Endodermal cell (in vitro differentiated cells): Measurements from ENCODE around the gene KIRREL3. TPM values are rescaled to one million over a fixed set of nuclear protein-coding genes. Genes with fewer than 3 reads are reported as not detected.

ENCODE experiments used
- DNase-seq: peaks from one replicate; pipeline ENCODE4 v3.0.0-alpha.2; 2017
- H3K27ac ChIP-seq: 2 replicates; pipeline ENCODE4 v1.5.1; 2013; ENCODE audit warnings: mild to moderate bottlenecking, low read depth, low read length, moderate library complexity
- H3K27me3 ChIP-seq: 2 replicates; pipeline ENCODE4 v1.6.1; 2013; ENCODE audit warnings: mild to moderate bottlenecking, low read length, moderate library complexity; ENCODE audit not compliant: insufficient read depth, control insufficient read depth, poor library complexity, severe bottlenecking
- H3K36me3 ChIP-seq: 2 replicates; pipeline ENCODE4 v1.7.0; 2013; ENCODE audit warnings: mild to moderate bottlenecking, low read length, moderate library complexity; ENCODE audit not compliant: control insufficient read depth, insufficient read depth
- H3K4me1 ChIP-seq: one replicate; pipeline ENCODE4 v1.7.0; 2013; ENCODE audit warnings: low read length; ENCODE audit not compliant: control insufficient read depth, insufficient read depth
- H3K4me3 ChIP-seq: 2 replicates; pipeline ENCODE4 v1.5.1; 2013; ENCODE audit warnings: mild to moderate bottlenecking, low read length, moderate library complexity
- H3K9ac ChIP-seq: 2 replicates; pipeline ENCODE4 v1.6.1; 2013; ENCODE audit warnings: mild to moderate bottlenecking, low read length, moderate library complexity; ENCODE audit not compliant: poor library complexity, severe bottlenecking; ENCODE audit errors: extremely low read depth
- H3K9me3 ChIP-seq: 2 replicates; pipeline ENCODE4 v1.6.1; 2013; ENCODE audit warnings: mild to moderate bottlenecking, low read length, moderate library complexity; ENCODE audit not compliant: control insufficient read depth
- H3K27ac Mint-ChIP-seq: 2 replicates; pipeline ENCODE4 v1.8.0; 2020; ENCODE audit warnings: mixed read lengths
- H3K27me3 Mint-ChIP-seq: 2 replicates; pipeline ENCODE4 v1.8.0; 2021; ENCODE audit warnings: mild to moderate bottlenecking, mixed read lengths; ENCODE audit not compliant: insufficient read depth
- H3K36me3 Mint-ChIP-seq: 2 replicates; pipeline ENCODE4 v1.8.0; 2020; ENCODE audit warnings: low read depth, mixed read lengths
- H3K4me1 Mint-ChIP-seq: 2 replicates; pipeline ENCODE4 v1.8.0; 2020; ENCODE audit warnings: mixed read lengths
- H3K4me3 Mint-ChIP-seq: 2 replicates; pipeline ENCODE4 v1.8.0; 2020; ENCODE audit warnings: mild to moderate bottlenecking, moderate library complexity, mixed read lengths
- H3K9me3 Mint-ChIP-seq: 2 replicates; pipeline ENCODE4 v1.8.0; 2020; ENCODE audit warnings: mild to moderate bottlenecking, mixed read lengths
- CTCF ChIP-seq: fragments of 200-600 bp; sonication (generic); conservative IDR thresholded peaks from 2 replicates; pipeline ENCODE4 v1.5.0; 2021; ENCODE audit warnings: antibody characterized with exemption, mild to moderate bottlenecking
- WGBS, 2 experiments: methylation state at CpG; one replicate each; pipeline versions ENCODE4 v1.1.5 to v1.1.7; 2013; ENCODE audit warnings: missing lambda C conversion rate in 2 of 2, mixed read lengths in 1 of 2; ENCODE audit not compliant: insufficient coverage in 1 of 2, insufficient read length in 1 of 2; 5-methylcytosine and 5-hydroxymethylcytosine counted together
- total RNA-seq, 2 donors: library from RNA; stranded (reverse); fragmentation: NEBNext Ultra II Directional in 1 of 2; extraction: Animal tissue kit (Norgen Biotek cat#: 25700) in 1 of 2; gene quantifications; 2 replicates in 1 of 2; 3 replicates in 1 of 2; pipeline ENCODE4 v1.2.1, GENCODE V29; 2021

Gene KIRREL3
- total RNA-seq, 2 donors from 2014 or later: 1.1 to 1.4 TPM

DNA sequence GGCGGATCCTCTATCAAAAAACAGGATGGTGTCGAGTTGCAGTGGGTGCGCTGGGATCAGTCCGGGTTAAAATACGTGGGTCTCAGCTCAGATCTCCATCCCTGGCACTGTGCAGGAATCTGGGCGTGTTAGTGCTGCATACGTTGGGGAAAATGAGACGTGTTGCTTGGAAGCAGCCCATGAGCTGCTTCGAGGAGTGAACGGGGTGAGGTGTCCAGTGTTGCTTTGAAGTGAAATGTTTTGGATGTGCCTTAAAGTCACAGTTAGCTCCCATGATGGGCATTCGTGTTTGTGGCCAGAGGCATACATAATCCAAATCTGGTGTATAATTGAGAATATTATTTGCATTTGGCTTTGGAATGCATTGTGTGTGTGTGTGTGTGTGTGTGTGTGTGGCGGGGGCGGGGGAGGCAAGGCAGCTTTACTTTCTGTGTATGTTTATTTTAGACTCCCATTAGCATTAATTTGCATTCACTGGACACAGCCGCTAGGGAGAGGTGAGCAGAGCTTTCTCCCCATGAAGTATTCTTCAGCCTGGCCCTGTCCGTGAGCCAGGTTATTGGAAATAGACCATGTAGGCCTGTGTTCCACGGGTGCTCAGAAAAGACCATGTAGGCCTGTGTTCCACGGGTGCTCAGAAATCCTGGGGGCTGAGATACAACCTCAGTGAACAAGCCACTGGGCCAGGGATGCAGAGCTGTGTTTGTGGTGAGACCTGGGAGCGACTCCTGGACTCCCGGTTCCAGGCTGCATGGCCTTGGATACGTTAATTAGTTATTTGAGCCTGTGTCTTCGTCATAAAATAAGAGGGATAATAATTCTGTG is 510.5 kb downstream of the KIRREL3 start:
- Histone ChIP-seq H3K27me3 (no peaks in the 10 kb centered on the region), H3K4me3 (no peak overlapping the region), H3K9me3 (no peaks in the 10 kb centered on the region), H3K4me1 (peaks cover 6% of the 10 kb centered on the region), H3K9ac (no peak overlapping the region), H3K27ac (no peak overlapping the region), H3K36me3 (no peaks in the 10 kb centered on the region)
- H3K27ac Mint-ChIP-seq: no peak overlapping the region
- 87 to 88% methylated on average over 18 to 21 of the region's 21 CpGs for WGBS, 2 experiments
- no peak for TF ChIP-seq CTCF
- no peaks in the 10 kb centered on the region for H3K9me3 Mint-ChIP-seq
- H3K4me1 Mint-ChIP-seq: peaks cover 34% of the 10 kb centered on the region
- H3K36me3 Mint-ChIP-seq: no peaks in the 10 kb centered on the region
- peaks cover 2% of the 10 kb centered on the region for H3K27me3 Mint-ChIP-seq
- no peak overlapping the region for H3K4me3 Mint-ChIP-seq
- peak; percentile 36 for DNase-seq

- H3K4me3 Mint-ChIP-seq: no peak overlapping the region
- no peak overlapping the region for H3K27ac Mint-ChIP-seq
Observed at GRCh38 chr11:126488591-126489370, 511.8 kb downstream of the KIRREL3 start.

GRCh38 chr11:126487711-126488110 is 512.9 kb downstream of the KIRREL3 start:
- H3K4me3 Mint-ChIP-seq: no peak overlapping the region
- H3K4me1 ChIP-seq: peaks cover 6% of the 10 kb centered on the region
- H3K27me3 ChIP-seq: no peaks in the 10 kb centered on the region
- H3K27ac Mint-ChIP-seq: no peak overlapping the region
- no peaks in the 10 kb centered on the region for H3K36me3 Mint-ChIP-seq
- H3K27me3 Mint-ChIP-seq: peaks cover under 1% of the 10 kb centered on the region
- WGBS, 2 experiments: 65 to 87% methylated on average over 6 to 8 of the region's 8 CpGs
- H3K27ac ChIP-seq: no peak overlapping the region
- H3K4me3 ChIP-seq: no peak overlapping the region
- H3K9me3 Mint-ChIP-seq: no peaks in the 10 kb centered on the region
- H3K4me1 Mint-ChIP-seq: peaks cover 48% of the 10 kb centered on the region
- H3K36me3 ChIP-seq: no peaks in the 10 kb centered on the region
- no peak for TF ChIP-seq CTCF
- DNase-seq: peak; percentile 54
- no peak overlapping the region for H3K9ac ChIP-seq
- no peaks in the 10 kb centered on the region for H3K9me3 ChIP-seq

More at GRCh38 chr11:126488591-126489370, 511.8 kb downstream of the KIRREL3 start:
- H3K9me3 Mint-ChIP-seq: no peaks in the 10 kb centered on the region
- Histone ChIP-seq H3K36me3 (no peaks in the 10 kb centered on the region), H3K4me1 (peaks cover 6% of the 10 kb centered on the region), H3K27ac (no peak overlapping the region), H3K4me3 (no peak overlapping the region), H3K9ac (no peak overlapping the region), H3K27me3 (no peaks in the 10 kb centered on the region), H3K9me3 (no peaks in the 10 kb centered on the region)
- H3K4me1 Mint-ChIP-seq: peaks cover 39% of the 10 kb centered on the region
- H3K36me3 Mint-ChIP-seq: no peaks in the 10 kb centered on the region
- H3K27me3 Mint-ChIP-seq: peaks cover 2% of the 10 kb centered on the region
- TF ChIP-seq CTCF: no peak
- peak; percentile 37 for DNase-seq
- WGBS, 2 experiments: 94 to 96% methylated on average over 17 to 23 of the region's 23 CpGs
